K562 treated with DMSO at 1 percent for 4 hours (cell line): Measurements from ENCODE around the gene TBC1D19. TPM values are rescaled to one million over a fixed set of nuclear protein-coding genes. Genes with fewer than 3 reads are reported as not detected.

ENCODE experiments used
- total RNA-seq: library from RNA; unstranded; fragments of 300-600 nt; gene quantifications from 2 replicates; pipeline ENCODE4 v1.2.3, GENCODE V29; 2022; ENCODE audit not compliant: insufficient read depth

Gene TBC1D19
- 1.4 and 1.6 TPM in 2 replicates for total RNA-seq

GRCh38 chr4:26583865-26584652 lies at the start of gene TBC1D19:
Gene TBC1D19, plus strand, starts transcription at chr4:26584084. Its CDS starts 110 bp downstream, at chr4:26584194.

Other genes starting within 250 kb of the TBC1D19 start
- not detected in 2 replicates for gene CCKAR, start 93.6 kb upstream of the TBC1D19 start, total RNA-seq